Stimulated activated effector memory CD8-positive, alpha-beta T cell treated with anti-CD3 and anti-CD28 coated beads, Interleukin-12 subunit alpha, Interleukin-12 subunit beta, amount 100 ng/mL, for 72 hours (primary cell): ENCODE measurements around the gene GALNT14.

Experiments used
- ATAC-seq: fragments of 150-1000 bp; cut with Tn5 transposase; 2 replicates; pipeline ENCODE4 v1.10.0; 2021
- DNase-seq, 2 donors: peaks; one replicate each; pipeline ENCODE4 v3.0.0; 2021 to 2022; ENCODE audit warnings: low spot score in 2 of 2
- H3K27ac Mint-ChIP-seq: one replicate; pipeline ENCODE4 v1.8.0; 2022; ENCODE audit warnings: mild to moderate bottlenecking, mixed read lengths
- H3K36me3 Mint-ChIP-seq: one replicate; pipeline ENCODE4 v1.8.0; 2022; ENCODE audit warnings: mild to moderate bottlenecking, mixed read lengths
- H3K4me1 Mint-ChIP-seq: one replicate; pipeline ENCODE4 v1.8.0; 2022; ENCODE audit warnings: mixed read lengths
- H3K4me3 Mint-ChIP-seq: one replicate; pipeline ENCODE4 v1.8.0; 2022; ENCODE audit warnings: mild to moderate bottlenecking, mixed read lengths
- H3K9me3 Mint-ChIP-seq: one replicate; pipeline ENCODE4 v1.8.0; 2022; ENCODE audit warnings: mixed read lengths

GALNT14 gene

DNA sequence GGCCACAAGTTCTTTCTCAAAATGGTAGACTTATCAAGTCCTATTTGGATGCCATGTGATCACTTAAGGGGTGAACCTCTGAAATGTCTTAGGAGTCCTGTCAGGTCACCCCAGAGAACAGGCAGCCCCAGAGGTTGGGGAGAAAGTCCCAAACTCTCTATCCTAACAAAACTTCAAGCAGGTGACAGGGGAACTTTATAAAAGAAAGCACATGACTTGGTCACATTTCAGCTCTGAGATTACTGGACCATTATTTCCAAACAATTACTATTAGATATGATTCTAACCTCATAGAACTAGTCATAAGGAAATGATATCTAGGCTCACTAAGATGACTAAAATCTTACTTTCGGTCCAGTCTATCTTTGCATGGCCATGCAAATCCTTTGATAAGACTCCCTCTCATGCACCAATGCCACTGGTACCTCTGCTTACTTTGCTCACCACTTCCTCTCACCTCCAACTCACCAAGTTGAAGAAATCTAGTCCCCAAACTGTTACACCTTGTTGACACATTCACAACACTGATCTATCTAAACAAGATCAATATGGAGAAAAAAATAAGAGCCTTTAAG lies 107.0 kb downstream of the GALNT14 start:
- no peak for ATAC-seq
- Mint-ChIP-seq H3K9me3 (peaks cover 11% of the 10 kb centered on the region), H3K4me3 (no peak overlapping the region), H3K4me1 (no peaks in the 10 kb centered on the region), H3K27ac (no peak overlapping the region), H3K36me3 (no peaks in the 10 kb centered on the region)
- DNase-seq, result no peak

DNA sequence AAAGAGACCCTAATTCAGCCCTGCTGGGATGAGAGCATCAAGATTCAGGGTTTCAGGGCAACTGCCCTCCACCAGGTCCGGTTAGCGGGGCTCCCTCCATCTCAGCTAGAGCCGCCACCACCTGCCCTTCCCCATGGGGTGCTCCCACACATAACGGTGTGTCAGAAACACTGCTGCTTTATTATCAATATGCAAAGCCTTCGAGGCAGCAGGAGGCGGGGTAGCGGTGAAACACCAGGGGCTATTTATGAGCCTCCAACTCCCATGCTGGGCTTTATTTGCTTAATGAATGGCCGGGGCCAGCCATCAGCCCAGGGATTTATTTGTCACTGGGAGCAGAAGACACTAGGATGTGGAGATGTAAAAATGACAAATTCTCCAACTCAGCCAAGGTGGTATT lies 109.8 kb downstream of the GALNT14 start:
- H3K36me3 Mint-ChIP-seq, result no peaks in the 10 kb centered on the region
- ATAC-seq (no peak), DNase-seq (no peak)
- no peaks in the 10 kb centered on the region for H3K4me1 Mint-ChIP-seq
- H3K27ac Mint-ChIP-seq, result no peak overlapping the region
- H3K4me3 Mint-ChIP-seq, result no peak overlapping the region
- no peaks in the 10 kb centered on the region for H3K9me3 Mint-ChIP-seq

DNA sequence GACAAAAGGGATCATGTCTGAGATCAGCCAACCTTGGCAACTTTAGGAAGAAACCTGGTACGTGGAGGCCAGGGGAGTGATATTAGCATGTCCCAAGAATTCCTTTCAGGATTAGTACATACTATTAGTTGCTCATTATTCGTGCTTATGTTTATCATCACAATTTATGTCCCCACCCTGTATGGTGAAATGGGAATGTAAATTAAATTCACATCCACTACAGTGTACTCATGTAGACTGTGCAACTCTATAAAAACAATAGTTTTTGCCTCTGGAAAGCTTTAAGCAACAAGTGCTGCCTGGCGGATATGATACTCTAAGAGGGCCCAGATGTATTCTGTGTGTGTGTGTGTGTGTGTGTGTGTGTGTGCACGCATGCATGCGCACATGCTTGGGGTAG lies 110.7 kb downstream of the GALNT14 start:
- H3K36me3 Mint-ChIP-seq, result no peaks in the 10 kb centered on the region

DNA sequence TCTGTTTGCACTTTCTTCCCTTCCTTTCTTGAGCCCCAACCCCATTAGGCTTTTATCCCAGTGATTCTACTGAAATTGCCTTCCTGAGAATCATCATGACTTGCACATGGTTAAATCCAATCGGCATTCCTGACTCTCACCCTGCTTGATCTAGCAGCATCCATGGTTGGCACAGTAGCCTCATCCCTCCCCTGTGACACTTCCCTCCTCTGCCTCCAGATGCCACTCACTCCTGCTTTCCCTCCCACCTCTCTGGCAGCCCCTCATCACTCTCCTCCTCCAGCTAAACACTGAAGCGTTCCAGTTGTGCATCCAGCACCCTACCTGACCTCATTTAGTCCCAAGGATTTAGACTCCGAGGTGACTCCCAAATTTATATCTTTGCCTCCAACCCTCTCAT lies 114.7 kb downstream of the GALNT14 start:
- Mint-ChIP-seq H3K4me3 (no peak overlapping the region), H3K36me3 (no peaks in the 10 kb centered on the region)

More for the DNA sequence above, 110.7 kb downstream of the GALNT14 start:
- no peaks in the 10 kb centered on the region for H3K9me3 Mint-ChIP-seq
- ATAC-seq (no peak), DNase-seq (no peak)
- H3K4me3 Mint-ChIP-seq, result no peak overlapping the region
- H3K4me1 Mint-ChIP-seq, result no peaks in the 10 kb centered on the region
- no peak overlapping the region for H3K27ac Mint-ChIP-seq

DNA sequence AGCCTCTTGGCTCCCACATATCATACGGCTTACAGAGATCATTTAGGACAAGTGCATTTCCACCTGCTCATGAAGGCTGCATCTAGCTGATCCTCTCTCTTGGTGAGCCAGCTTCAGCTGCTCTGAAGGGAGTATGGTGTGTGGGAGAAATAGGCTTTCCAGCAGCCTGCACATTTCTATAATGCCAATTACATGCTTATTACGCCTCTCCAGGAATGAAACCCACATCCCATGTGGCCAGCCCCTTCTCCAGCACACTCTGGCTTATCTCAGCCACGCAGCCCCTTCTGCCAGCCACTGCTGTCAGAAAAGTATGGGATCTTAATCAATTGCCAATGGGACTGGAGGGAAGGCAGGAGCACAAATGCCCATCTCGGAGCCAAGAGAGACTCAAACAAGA lies 117.5 kb downstream of the GALNT14 start:
- H3K4me1 Mint-ChIP-seq, result no peaks in the 10 kb centered on the region
- no peaks in the 10 kb centered on the region for H3K36me3 Mint-ChIP-seq
- H3K27ac Mint-ChIP-seq, result no peak overlapping the region
- H3K9me3 Mint-ChIP-seq, result no peaks in the 10 kb centered on the region
- no peak for ATAC-seq
- no peak for DNase-seq
- H3K4me3 Mint-ChIP-seq, result no peak overlapping the region

More for the DNA sequence above, 114.7 kb downstream of the GALNT14 start:
- no peak overlapping the region for H3K27ac Mint-ChIP-seq
- no peaks in the 10 kb centered on the region for H3K9me3 Mint-ChIP-seq
- no peak for ATAC-seq
- H3K4me1 Mint-ChIP-seq, result no peaks in the 10 kb centered on the region
- no peak for DNase-seq

DNA sequence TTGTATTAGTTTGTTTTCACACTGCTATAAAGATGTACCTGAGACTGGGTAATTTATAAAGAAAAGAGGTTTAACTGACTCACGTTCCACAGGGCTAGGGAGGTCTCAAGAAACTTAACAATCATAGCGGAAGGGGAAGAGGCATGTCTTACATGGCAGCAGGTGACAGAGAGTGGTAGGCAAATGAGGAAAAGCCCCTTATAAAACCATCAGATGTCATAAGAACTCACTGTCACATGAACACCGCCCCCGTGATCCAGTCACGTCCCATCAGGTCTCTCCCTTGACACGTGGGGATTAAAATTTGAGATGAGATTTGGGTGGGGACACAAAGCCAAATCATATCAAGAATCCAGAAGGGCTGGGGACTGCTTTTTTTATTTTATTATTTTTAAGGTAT lies 120.0 kb downstream of the GALNT14 start:
- Mint-ChIP-seq H3K9me3 (no peaks in the 10 kb centered on the region), H3K27ac (no peak overlapping the region), H3K4me3 (no peak overlapping the region), H3K4me1 (no peaks in the 10 kb centered on the region), H3K36me3 (no peaks in the 10 kb centered on the region)
- DNase-seq (no peak), ATAC-seq (no peak)

DNA sequence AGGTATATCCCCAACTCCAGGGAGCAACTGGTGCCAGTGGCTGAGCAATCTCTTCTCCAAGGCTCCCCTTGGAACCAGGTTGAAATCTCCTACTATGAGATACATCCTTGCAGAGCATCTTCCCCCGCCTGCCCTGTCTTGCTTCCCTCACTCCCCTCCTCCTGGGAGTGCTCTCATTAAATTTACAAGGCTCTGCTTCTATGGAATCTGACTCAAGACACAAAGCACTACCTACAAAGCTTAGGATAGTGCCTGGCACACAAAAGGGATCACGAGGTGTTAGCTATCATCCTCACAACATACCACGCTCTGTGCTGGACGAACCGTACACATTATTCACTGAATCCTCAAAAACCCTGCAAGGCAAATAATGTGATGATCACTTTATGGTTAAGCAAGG lies 121.6 kb downstream of the GALNT14 start:
- Mint-ChIP-seq H3K9me3 (no peaks in the 10 kb centered on the region), H3K4me1 (no peaks in the 10 kb centered on the region), H3K27ac (no peak overlapping the region), H3K36me3 (no peaks in the 10 kb centered on the region), H3K4me3 (no peak overlapping the region)
- ATAC-seq, result no peak
- DNase-seq, result no peak

DNA sequence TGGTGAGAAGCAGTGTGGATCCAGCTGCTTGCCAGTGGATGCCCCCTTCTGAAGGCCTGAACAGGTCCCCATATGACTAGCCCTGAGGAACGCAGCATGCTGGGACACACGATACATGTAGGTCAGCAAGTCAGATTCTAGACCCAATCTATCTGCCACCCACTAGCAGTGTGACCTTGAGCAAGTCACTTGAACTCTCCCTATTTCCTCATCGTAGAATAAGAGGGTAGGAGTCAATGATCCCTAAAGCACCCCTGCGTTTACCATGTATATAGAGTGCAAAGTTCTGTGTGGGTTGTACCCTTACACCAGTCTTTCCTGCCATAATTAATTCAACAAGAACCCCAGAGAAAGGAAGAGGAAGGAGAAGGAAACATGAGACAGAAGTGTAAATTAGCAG lies 123.7 kb downstream of the GALNT14 start:
- Mint-ChIP-seq H3K4me3 (no peak overlapping the region), H3K9me3 (no peaks in the 10 kb centered on the region), H3K36me3 (no peaks in the 10 kb centered on the region), H3K4me1 (no peaks in the 10 kb centered on the region), H3K27ac (no peak overlapping the region)
- DNase-seq, result no peak
- ATAC-seq, result no peak

DNA sequence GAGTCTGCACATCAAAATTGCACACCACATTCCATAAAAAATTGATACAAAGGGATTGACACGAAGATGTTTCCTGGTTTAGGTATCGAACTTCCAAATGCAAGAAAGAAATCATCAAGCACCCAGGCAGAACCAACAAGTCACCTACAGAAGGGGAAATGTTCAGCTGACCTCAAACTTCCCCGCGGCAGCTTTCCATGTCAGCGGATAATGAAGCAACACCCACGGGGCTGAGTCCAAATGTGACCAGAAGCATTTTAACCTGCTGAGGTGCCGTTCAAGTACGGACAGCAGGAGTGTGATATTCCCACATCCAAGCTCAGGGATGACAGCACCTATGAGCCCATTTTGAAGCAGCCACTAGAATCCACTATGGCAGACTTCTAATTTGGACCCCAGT lies 124.9 kb downstream of the GALNT14 start:
- ATAC-seq (no peak), DNase-seq (no peak)
- Mint-ChIP-seq H3K36me3 (no peaks in the 10 kb centered on the region), H3K4me1 (no peaks in the 10 kb centered on the region), H3K27ac (no peak overlapping the region), H3K4me3 (no peak overlapping the region), H3K9me3 (no peaks in the 10 kb centered on the region)

DNA sequence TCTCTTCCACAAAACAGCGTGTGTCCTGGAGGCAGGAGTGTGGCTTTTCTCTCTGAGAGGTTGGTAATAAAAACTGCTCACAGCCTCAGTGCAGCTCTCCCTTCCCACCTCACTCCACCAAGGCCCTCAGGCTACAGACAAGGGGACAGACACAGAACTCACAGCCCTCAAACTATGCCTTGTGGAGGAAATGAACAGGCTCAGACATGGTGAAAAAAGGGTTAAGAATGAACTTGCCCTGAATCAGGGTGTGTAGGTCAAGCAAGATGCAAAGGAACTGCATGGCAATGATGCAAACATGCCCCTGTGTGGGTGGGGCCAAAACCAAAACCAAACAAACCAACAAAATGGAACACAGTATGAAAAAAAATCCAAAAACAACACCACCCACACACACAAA lies 125.8 kb downstream of the GALNT14 start:
- H3K27ac Mint-ChIP-seq, result no peak overlapping the region
- no peaks in the 10 kb centered on the region for H3K36me3 Mint-ChIP-seq
- no peak overlapping the region for H3K4me3 Mint-ChIP-seq
- DNase-seq, result no peak
- no peaks in the 10 kb centered on the region for H3K4me1 Mint-ChIP-seq
- no peak for ATAC-seq
- H3K9me3 Mint-ChIP-seq, result no peaks in the 10 kb centered on the region

DNA sequence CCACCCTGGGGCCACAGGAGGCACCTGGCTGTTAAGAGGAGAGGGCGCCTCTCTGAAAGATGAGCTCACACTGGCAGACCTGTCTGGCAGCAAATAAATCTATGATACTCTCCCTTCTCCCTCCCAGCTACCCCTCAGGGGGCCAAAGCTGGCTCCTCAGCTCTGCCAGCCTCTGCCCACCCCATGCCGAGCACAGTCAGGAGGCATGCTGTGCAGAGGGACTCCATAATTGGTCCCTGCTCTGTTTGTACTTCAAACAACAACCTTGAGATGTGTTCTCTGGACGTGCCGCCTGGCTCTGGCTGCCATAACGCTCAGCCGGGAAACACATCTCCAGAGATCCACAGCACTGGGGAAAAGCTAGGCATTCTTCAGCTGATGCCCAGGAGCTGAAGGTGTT lies 126.7 kb downstream of the GALNT14 start:
- Mint-ChIP-seq H3K27ac (no peak overlapping the region), H3K4me1 (no peaks in the 10 kb centered on the region), H3K4me3 (no peak overlapping the region), H3K9me3 (no peaks in the 10 kb centered on the region), H3K36me3 (no peaks in the 10 kb centered on the region)
- ATAC-seq (no peak), DNase-seq (no peak)

DNA sequence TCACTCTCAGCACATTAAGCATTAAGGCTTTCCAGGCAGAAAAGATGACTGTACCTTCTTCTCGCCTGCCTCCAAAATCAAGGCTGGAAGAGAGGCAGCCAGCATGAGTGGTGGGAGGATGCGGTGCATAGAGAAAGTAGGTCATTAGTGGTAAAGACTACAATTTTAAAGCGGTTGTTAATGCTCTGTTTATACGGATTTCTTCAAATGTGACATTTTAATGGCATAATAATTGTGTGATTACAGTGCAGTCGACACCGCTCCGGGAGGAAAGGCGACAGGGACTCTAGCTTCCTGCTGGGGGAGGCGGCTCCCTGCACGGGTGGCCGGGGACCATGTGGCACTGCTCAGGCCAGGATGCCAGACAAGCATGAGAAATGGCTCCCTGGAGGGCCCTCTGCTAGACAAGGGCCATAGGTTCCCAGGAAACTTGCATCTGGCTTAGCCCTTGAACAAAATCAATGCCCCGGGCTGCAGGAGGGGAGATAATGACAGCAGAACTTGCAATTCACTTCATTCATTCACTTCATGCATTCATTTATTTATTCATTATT lies 129.6 kb downstream of the GALNT14 start:
- no peaks in the 10 kb centered on the region for H3K36me3 Mint-ChIP-seq
- ATAC-seq (no peak), DNase-seq (no peak)
- H3K4me1 Mint-ChIP-seq, result no peaks in the 10 kb centered on the region
- H3K27ac Mint-ChIP-seq, result no peak overlapping the region
- no peak overlapping the region for H3K4me3 Mint-ChIP-seq
- H3K9me3 Mint-ChIP-seq, result no peaks in the 10 kb centered on the region

DNA sequence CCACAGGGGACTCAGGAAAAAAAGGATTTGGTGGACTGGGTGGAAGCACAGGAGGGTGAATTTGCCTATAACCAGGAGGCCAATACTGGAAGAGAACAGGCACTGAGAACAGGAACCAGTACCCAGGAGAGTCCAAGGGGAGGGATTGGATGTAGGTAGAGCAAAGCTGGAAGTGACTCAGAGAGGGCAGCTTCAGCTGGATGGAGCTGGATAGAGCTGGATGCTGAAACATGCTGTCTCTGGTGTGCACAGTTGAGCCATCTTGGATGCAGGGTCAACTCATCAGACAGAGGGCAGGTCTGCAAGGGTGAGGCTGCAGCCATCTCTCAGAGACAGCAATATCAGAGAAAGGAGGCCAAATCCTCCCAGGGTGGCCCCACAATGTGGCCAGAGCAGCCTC lies 134.0 kb downstream of the GALNT14 start:
- Mint-ChIP-seq H3K9me3 (no peaks in the 10 kb centered on the region), H3K4me1 (no peaks in the 10 kb centered on the region), H3K27ac (no peak overlapping the region), H3K4me3 (no peak overlapping the region), H3K36me3 (no peaks in the 10 kb centered on the region)
- ATAC-seq (no peak), DNase-seq (no peak)

DNA sequence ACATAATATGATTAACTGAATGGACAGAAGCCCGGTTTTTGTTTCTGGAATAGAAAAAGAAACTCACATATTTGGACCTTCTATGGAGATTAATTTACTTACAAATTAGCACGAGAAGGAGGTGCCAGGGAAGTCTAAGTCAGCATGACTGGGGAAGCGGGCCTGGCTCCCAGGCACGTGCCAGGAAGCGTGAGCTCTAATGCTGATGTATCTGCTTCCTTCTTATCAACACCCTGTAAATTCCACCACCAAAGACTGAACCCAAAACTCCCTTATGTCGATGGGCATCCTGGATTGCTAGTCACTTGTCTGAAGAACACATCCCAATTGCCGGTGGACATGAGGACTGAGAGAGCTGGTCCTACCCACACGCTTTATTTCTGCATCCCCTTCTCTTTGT lies 134.5 kb downstream of the GALNT14 start:
- Mint-ChIP-seq H3K4me1 (no peaks in the 10 kb centered on the region), H3K36me3 (no peaks in the 10 kb centered on the region), H3K4me3 (no peak overlapping the region), H3K9me3 (no peaks in the 10 kb centered on the region), H3K27ac (no peak overlapping the region)
- no peak for DNase-seq
- ATAC-seq, result no peak

DNA sequence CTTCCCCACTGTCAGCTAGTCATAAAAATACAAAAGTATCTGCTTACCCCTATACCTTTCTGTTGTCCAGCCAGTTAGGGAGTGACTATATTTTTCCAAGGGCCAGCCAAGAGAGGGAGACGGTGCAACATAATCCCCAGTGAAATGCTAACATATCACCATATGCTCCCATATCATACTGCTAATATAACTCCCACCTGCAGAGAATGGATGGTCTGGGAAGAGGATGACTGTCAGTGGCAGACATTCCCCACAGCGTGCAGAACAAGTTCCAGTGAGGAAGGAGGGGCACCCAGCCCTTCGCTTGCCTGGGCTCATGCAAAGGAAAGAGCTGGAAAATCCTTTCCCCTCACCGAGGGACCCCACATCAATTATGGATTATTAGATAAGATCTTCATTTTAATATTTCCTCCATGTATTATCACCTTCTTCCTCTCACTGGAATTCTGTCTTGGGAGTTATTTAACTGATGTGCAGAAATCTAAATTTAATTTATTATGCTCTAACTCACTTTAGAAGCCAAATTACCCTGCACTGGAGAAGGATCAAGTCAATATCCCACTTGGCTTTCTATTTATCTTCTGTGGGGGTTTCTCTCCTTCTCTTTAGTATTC lies 135.6 kb downstream of the GALNT14 start:
- no peaks in the 10 kb centered on the region for H3K36me3 Mint-ChIP-seq
- H3K9me3 Mint-ChIP-seq, result no peaks in the 10 kb centered on the region
- H3K27ac Mint-ChIP-seq, result no peak overlapping the region
- no peak overlapping the region for H3K4me3 Mint-ChIP-seq
- H3K4me1 Mint-ChIP-seq, result no peaks in the 10 kb centered on the region
- ATAC-seq (no peak), DNase-seq (no peak)

DNA sequence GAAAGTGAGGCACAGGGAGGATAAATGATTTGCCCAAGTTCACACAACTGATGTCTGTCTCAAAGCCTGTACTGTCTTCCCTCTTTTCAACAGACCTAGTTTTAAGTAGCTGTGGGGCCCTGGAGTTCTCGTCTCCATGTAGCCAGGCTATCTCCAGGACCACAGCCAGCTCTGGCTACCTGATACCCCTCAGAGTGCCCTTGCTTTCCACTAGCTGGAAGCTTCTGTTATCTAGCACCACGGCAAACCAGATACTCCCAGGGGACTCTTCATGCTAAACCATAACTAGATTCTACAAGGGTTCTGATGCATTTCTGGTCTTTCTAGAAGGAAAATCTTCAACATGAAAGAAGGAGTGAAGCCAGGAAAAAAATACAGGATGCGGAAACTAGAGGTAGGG lies 137.3 kb downstream of the GALNT14 start:
- H3K36me3 Mint-ChIP-seq, result no peaks in the 10 kb centered on the region

More for the DNA sequence above, 137.3 kb downstream of the GALNT14 start:
- no peak for DNase-seq
- H3K27ac Mint-ChIP-seq, result no peak overlapping the region
- H3K4me1 Mint-ChIP-seq, result no peaks in the 10 kb centered on the region
- H3K4me3 Mint-ChIP-seq, result no peak overlapping the region
- no peak for ATAC-seq
- no peaks in the 10 kb centered on the region for H3K9me3 Mint-ChIP-seq
